GM12878 (cell line): ENCODE results near the gene PTCH2. TPM values are rescaled to one million over a fixed set of nuclear protein-coding genes. Genes with fewer than 3 reads are reported as not detected.

Source experiments
- BACH1 ChIP-seq: fragments of 450-650 bp; IDR thresholded peaks from 2 replicates; pipeline ENCODE4 v1.6.1; 2017; ENCODE audit warnings: mild to moderate bottlenecking, borderline replicate concordance
- BHLHE40 ChIP-seq, 2 experiments: fragments of 450-650 bp in 1 of 2; IDR thresholded peaks; 2 replicates each; pipeline ENCODE4 v1.6.1; 2011 to 2017; ENCODE audit warnings: low read depth in 2 of 2, borderline replicate concordance in 1 of 2, improper control_type of control experiment in 1 of 2, low read length in 1 of 2, mild to moderate bottlenecking in 1 of 2
- CBFB ChIP-seq: IDR thresholded peaks from 2 replicates; pipeline ENCODE4 v1.6.1; 2016; ENCODE audit warnings: antibody characterized with exemption, low read depth
- FOXK2 ChIP-seq: fragments of 450-650 bp; IDR thresholded peaks from 2 replicates; pipeline ENCODE4 v1.6.1; 2017; ENCODE audit warnings: mild to moderate bottlenecking, moderate library complexity
- IRF3 ChIP-seq: fragments of 450-650 bp; IDR thresholded peaks from 2 replicates; pipeline ENCODE4 v1.6.1; 2014; ENCODE audit warnings: mild to moderate bottlenecking
- JUNB ChIP-seq: IDR thresholded peaks from 2 replicates; pipeline ENCODE4 v1.6.1; 2016; ENCODE audit warnings: antibody characterized with exemption, mild to moderate bottlenecking
- KLF5 ChIP-seq: fragments of 450-650 bp; IDR thresholded peaks from 2 replicates; pipeline ENCODE4 v1.6.1; 2014; ENCODE audit warnings: mild to moderate bottlenecking; ENCODE audit not compliant: partially characterized antibody
- MTA2 ChIP-seq: fragments of 450-650 bp; IDR thresholded peaks from 2 replicates; pipeline ENCODE4 v1.6.1; 2016; ENCODE audit warnings: low read depth, mild to moderate bottlenecking, moderate library complexity
- MTA3 ChIP-seq: IDR thresholded peaks from 2 replicates; pipeline ENCODE4 v1.6.1; 2012; ENCODE audit warnings: low read length, inconsistent platforms, borderline replicate concordance
- MYB ChIP-seq: fragments of 150-350 bp; IDR thresholded peaks from 2 replicates; pipeline ENCODE4 v1.6.1; 2014; ENCODE audit warnings: mild to moderate bottlenecking, low read depth, low read length, borderline replicate concordance
- NFXL1 ChIP-seq: fragments of 450-650 bp; IDR thresholded peaks from 2 replicates; pipeline ENCODE4 v1.6.1; 2017; ENCODE audit warnings: antibody characterized with exemption, mild to moderate bottlenecking, borderline replicate concordance
- NR2C2 ChIP-seq: IDR thresholded peaks from 2 replicates; pipeline ENCODE4 v1.6.1; 2011; ENCODE audit warnings: borderline replicate concordance, low read depth; ENCODE audit not compliant: control insufficient read depth, insufficient read length
- SMARCA5 ChIP-seq: fragments of 450-650 bp; IDR thresholded peaks from 2 replicates; pipeline ENCODE4 v1.6.1; 2017; ENCODE audit warnings: mild to moderate bottlenecking
- SUZ12 ChIP-seq: fragments of 200-600 bp; sonication (generic); IDR thresholded peaks from one replicate; pipeline ENCODE4 v1.6.1; 2018; ENCODE audit warnings: antibody characterized with exemption, mild to moderate bottlenecking; ENCODE audit not compliant: unreplicated experiment
- ZBTB4 ChIP-seq: fragments of 450-650 bp; formaldehyde crosslinking; IDR thresholded peaks from 2 replicates; pipeline ENCODE4 v1.4.0; 2022; ENCODE audit warnings: mild to moderate bottlenecking, moderate library complexity
- ZZZ3 ChIP-seq: IDR thresholded peaks from 2 replicates; pipeline ENCODE4 v1.6.1; 2011; ENCODE audit warnings: low read depth; ENCODE audit not compliant: control insufficient read depth, insufficient read length
- polyA plus RNA-seq, 11 experiments: library from polyadenylated mRNA; depleted of rRNA in 4 of 11; unstranded in 6 of 11; stranded (reverse) in 5 of 11; fragments of >200 nt; fragmentation: Nextera tagmentation in 4 of 11; fragmentation: Illumina TruSeq in 1 of 11; extraction: Ambion mirVana in 4 of 11; extraction: Trizol in 1 of 11; gene quantifications; 1 replicate in 1 of 11; 2 replicates in 10 of 11; pipeline versions ENCODE4 v1.2.1 to v1.2.3, GENCODE V29; 2011 to 2016; ENCODE audit warnings: inconsistent platforms in 2 of 11, missing spikeins in 2 of 11, low read depth in 1 of 11
- total RNA-seq, 4 experiments: library from RNA; depleted of rRNA in 3 of 4; stranded (reverse); fragments of >200 nt in 3 of 4; fragmentation: Illumina TruSeq in 1 of 4; extraction: Trizol in 1 of 4; gene quantifications; 2 replicates each; pipeline versions ENCODE4 v1.2.1 to v1.2.3, GENCODE V29; 2013 to 2021
- TF ChIP-seq, protein P1 (sequence below): fragments of 450-650 bp; formaldehyde crosslinking; IDR thresholded peaks from 2 replicates; pipeline ENCODE4 v1.4.0; 2020; ENCODE audit warnings: mild to moderate bottlenecking, moderate library complexity
- TF ChIP-seq, protein P2 (sequence below): fragments of 450-650 bp; IDR thresholded peaks from 2 replicates; pipeline ENCODE4 v1.6.1; 2017; ENCODE audit warnings: mild to moderate bottlenecking, moderate library complexity

Gene PTCH2
- total and polyA plus RNA-seq, 10 of the 15 experiments (the other 5 are each of a cell fraction or from before 2014, with no cell fraction given): 0.03 to 8.4 (median 0.10) TPM

- TF ChIP-seq ZBTB4 (CRISPR knock-in tag) (no peak), NR2C2 (no peak), CBFB (no peak), MTA2 (peak; percentile 57; the same call in 1 of the 2 replicates), NFXL1 (no peak), BACH1 (peak; percentile 44; the same call in 1 of the 2 replicates), MYB (no peak), KLF5 (no peak), FOXK2 (no peak), ZZZ3 (no peak), MTA3 (no peak), IRF3 (no peak), SUZ12 (no peak), SMARCA5 (0 out of 2 replicates have a peak, but pooled peaks have one; percentile 19), JUNB (no peak), BHLHE40 (IDR thresholded peaks at IDR 0.05; ENCODE audit: borderline replicate concordance in 1 of 2, low read depth in 2 of 2, low read length in 1 of 2) (peak in 1 of 2 experiments; percentile 50; a peak in 2 of 4 replicates)
- TF ChIP-seq, protein P1, sequence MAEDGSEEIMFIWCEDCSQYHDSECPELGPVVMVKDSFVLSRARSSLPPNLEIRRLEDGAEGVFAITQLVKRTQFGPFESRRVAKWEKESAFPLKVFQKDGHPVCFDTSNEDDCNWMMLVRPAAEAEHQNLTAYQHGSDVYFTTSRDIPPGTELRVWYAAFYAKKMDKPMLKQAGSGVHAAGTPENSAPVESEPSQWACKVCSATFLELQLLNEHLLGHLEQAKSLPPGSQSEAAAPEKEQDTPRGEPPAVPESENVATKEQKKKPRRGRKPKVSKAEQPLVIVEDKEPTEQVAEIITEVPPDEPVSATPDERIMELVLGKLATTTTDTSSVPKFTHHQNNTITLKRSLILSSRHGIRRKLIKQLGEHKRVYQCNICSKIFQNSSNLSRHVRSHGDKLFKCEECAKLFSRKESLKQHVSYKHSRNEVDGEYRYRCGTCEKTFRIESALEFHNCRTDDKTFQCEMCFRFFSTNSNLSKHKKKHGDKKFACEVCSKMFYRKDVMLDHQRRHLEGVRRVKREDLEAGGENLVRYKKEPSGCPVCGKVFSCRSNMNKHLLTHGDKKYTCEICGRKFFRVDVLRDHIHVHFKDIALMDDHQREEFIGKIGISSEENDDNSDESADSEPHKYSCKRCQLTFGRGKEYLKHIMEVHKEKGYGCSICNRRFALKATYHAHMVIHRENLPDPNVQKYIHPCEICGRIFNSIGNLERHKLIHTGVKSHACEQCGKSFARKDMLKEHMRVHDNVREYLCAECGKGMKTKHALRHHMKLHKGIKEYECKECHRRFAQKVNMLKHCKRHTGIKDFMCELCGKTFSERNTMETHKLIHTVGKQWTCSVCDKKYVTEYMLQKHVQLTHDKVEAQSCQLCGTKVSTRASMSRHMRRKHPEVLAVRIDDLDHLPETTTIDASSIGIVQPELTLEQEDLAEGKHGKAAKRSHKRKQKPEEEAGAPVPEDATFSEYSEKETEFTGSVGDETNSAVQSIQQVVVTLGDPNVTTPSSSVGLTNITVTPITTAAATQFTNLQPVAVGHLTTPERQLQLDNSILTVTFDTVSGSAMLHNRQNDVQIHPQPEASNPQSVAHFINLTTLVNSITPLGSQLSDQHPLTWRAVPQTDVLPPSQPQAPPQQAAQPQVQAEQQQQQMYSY: no peak
- TF ChIP-seq, protein P2, sequence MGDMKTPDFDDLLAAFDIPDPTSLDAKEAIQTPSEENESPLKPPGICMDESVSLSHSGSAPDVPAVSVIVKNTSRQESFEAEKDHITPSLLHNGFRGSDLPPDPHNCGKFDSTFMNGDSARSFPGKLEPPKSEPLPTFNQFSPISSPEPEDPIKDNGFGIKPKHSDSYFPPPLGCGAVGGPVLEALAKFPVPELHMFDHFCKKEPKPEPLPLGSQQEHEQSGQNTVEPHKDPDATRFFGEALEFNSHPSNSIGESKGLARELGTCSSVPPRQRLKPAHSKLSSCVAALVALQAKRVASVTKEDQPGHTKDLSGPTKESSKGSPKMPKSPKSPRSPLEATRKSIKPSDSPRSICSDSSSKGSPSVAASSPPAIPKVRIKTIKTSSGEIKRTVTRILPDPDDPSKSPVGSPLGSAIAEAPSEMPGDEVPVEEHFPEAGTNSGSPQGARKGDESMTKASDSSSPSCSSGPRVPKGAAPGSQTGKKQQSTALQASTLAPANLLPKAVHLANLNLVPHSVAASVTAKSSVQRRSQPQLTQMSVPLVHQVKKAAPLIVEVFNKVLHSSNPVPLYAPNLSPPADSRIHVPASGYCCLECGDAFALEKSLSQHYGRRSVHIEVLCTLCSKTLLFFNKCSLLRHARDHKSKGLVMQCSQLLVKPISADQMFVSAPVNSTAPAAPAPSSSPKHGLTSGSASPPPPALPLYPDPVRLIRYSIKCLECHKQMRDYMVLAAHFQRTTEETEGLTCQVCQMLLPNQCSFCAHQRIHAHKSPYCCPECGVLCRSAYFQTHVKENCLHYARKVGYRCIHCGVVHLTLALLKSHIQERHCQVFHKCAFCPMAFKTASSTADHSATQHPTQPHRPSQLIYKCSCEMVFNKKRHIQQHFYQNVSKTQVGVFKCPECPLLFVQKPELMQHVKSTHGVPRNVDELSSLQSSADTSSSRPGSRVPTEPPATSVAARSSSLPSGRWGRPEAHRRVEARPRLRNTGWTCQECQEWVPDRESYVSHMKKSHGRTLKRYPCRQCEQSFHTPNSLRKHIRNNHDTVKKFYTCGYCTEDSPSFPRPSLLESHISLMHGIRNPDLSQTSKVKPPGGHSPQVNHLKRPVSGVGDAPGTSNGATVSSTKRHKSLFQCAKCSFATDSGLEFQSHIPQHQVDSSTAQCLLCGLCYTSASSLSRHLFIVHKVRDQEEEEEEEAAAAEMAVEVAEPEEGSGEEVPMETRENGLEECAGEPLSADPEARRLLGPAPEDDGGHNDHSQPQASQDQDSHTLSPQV: no peak
Measured at GRCh38 chr1:44810101-44810761, 32.8 kb downstream of the PTCH2 start (continued).
